HepG2 (cell line): Measurements from ENCODE around the gene IRGM. TPM values are rescaled to one million over a fixed set of nuclear protein-coding genes. Genes with fewer than 3 reads are reported as not detected.

Experiments
- ATF1 ChIP-seq: IDR thresholded peaks from 2 replicates; pipeline ENCODE4 v1.6.1; 2016; ENCODE audit warnings: mild to moderate bottlenecking, control low read depth
- FOXA3 ChIP-seq: IDR thresholded peaks from 2 replicates; pipeline ENCODE4 v1.6.1; 2016; ENCODE audit warnings: missing genetic modification reagents, missing compliant biosample characterization
- GABPB1 ChIP-seq: IDR thresholded peaks from 2 replicates; pipeline ENCODE4 v1.6.1; 2016; ENCODE audit warnings: mild to moderate bottlenecking, missing genetic modification reagents, moderate library complexity, missing compliant biosample characterization
- JUNB ChIP-seq: sonication (generic); formaldehyde crosslinking; IDR thresholded peaks from 2 replicates; pipeline ENCODE4 v1.8.0; 2022; ENCODE audit warnings: missing genetic modification reagents, mild to moderate bottlenecking, borderline replicate concordance
- MED1 ChIP-seq: sonication (generic); formaldehyde crosslinking; IDR thresholded peaks from 2 replicates; pipeline ENCODE4 v1.4.0; 2020; ENCODE audit warnings: missing genetic modification reagents
- PHF5A ChIP-seq: IDR thresholded peaks from one replicate; pipeline ENCODE4 v1.6.1; 2018; ENCODE audit warnings: low read depth, missing genetic modification reagents; ENCODE audit not compliant: unreplicated experiment
- REL ChIP-seq: sonication (generic); formaldehyde crosslinking; conservative IDR thresholded peaks from 2 replicates; pipeline ENCODE4 v1.8.0; 2022; ENCODE audit warnings: mild to moderate bottlenecking, missing genetic modification reagents, moderate library complexity
- RNF2 ChIP-seq: fragments of 450-650 bp; conservative IDR thresholded peaks from 2 replicates; pipeline ENCODE4 v1.6.1; 2016; ENCODE audit warnings: low read depth
- ZMYM4 ChIP-seq: sonication (generic); formaldehyde crosslinking; IDR thresholded peaks from 2 replicates; pipeline ENCODE4 v1.8.1; 2023; ENCODE audit warnings: mild to moderate bottlenecking, missing genetic modification reagents
- ZNF235 ChIP-seq: sonication (generic); formaldehyde crosslinking; IDR thresholded peaks from 2 replicates; pipeline ENCODE4 v1.8.1; 2023; ENCODE audit warnings: mild to moderate bottlenecking, missing genetic modification reagents, borderline replicate concordance
- ZNF34 ChIP-seq: sonication (generic); formaldehyde crosslinking; IDR thresholded peaks from 2 replicates; pipeline ENCODE4 v1.4.0; 2020; ENCODE audit warnings: mild to moderate bottlenecking, missing genetic modification reagents, borderline replicate concordance
- ZNF782 ChIP-seq: sonication (generic); formaldehyde crosslinking; IDR thresholded peaks from 2 replicates; pipeline ENCODE4 v1.4.0; 2020; ENCODE audit warnings: missing genetic modification reagents, mild to moderate bottlenecking, borderline replicate concordance
- ZSCAN21 ChIP-seq: sonication (generic); formaldehyde crosslinking; IDR thresholded peaks from 2 replicates; pipeline ENCODE4 v1.8.0; 2022; ENCODE audit warnings: mild to moderate bottlenecking, missing genetic modification reagents, moderate library complexity, borderline replicate concordance
- ZSCAN29 ChIP-seq: sonication (generic); formaldehyde crosslinking; conservative IDR thresholded peaks from 2 replicates; pipeline ENCODE4 v1.4.0; 2020; ENCODE audit warnings: mild to moderate bottlenecking, missing genetic modification reagents
- polyA plus RNA-seq, 8 experiments: library from polyadenylated mRNA; depleted of rRNA in 3 of 8; stranded (reverse) in 7 of 8; unstranded in 1 of 8; fragments of >200 nt; fragmentation: Illumina TruSeq in 4 of 8; extraction: Trizol in 4 of 8; gene quantifications; 2 replicates each; pipeline versions ENCODE4 v1.2.1 to v1.2.3, GENCODE V29; 2011 to 2016; ENCODE audit warnings: low read depth in 4 of 8, missing spikeins in 1 of 8, mixed read lengths in 1 of 8; ENCODE audit not compliant: insufficient read depth in 1 of 8
- total RNA-seq, 5 experiments: library from RNA; depleted of rRNA; stranded (reverse); fragments of >200 nt; fragmentation: Illumina TruSeq; extraction: Trizol; gene quantifications; 2 replicates each; pipeline ENCODE4 v1.2.3, GENCODE V29; 2016; ENCODE audit warnings: low read depth in 1 of 5
- TF ChIP-seq, protein P1 (sequence below): sonication (generic); formaldehyde crosslinking; IDR thresholded peaks from 2 replicates; pipeline ENCODE4 v1.4.0; 2020; ENCODE audit warnings: missing genetic modification reagents
- TF ChIP-seq, protein P2 (sequence below): sonication (generic); formaldehyde crosslinking; IDR thresholded peaks from 2 replicates; pipeline ENCODE4 v1.5.0; 2020; ENCODE audit warnings: missing genetic modification reagents, mild to moderate bottlenecking, borderline replicate concordance
- TF ChIP-seq, protein P3 (sequence below): sonication (generic); formaldehyde crosslinking; IDR thresholded peaks from 2 replicates; pipeline ENCODE4 v1.4.0; 2020; ENCODE audit warnings: missing genetic modification reagents, borderline replicate concordance
- TF ChIP-seq, protein P4 (sequence below): IDR thresholded peaks from 2 replicates; pipeline ENCODE4 v1.6.1; 2016; ENCODE audit warnings: low read depth
- TF ChIP-seq, protein P5 (sequence below): sonication (generic); formaldehyde crosslinking; IDR thresholded peaks from 2 replicates; pipeline ENCODE4 v1.8.0; 2022; ENCODE audit warnings: mild to moderate bottlenecking, missing genetic modification reagents, moderate library complexity

The IRGM gene
- total and polyA plus RNA-seq, 2 of the 13 experiments (the other 11 are each of a cell fraction or from before 2014, with no cell fraction given) = not detected

DNA sequence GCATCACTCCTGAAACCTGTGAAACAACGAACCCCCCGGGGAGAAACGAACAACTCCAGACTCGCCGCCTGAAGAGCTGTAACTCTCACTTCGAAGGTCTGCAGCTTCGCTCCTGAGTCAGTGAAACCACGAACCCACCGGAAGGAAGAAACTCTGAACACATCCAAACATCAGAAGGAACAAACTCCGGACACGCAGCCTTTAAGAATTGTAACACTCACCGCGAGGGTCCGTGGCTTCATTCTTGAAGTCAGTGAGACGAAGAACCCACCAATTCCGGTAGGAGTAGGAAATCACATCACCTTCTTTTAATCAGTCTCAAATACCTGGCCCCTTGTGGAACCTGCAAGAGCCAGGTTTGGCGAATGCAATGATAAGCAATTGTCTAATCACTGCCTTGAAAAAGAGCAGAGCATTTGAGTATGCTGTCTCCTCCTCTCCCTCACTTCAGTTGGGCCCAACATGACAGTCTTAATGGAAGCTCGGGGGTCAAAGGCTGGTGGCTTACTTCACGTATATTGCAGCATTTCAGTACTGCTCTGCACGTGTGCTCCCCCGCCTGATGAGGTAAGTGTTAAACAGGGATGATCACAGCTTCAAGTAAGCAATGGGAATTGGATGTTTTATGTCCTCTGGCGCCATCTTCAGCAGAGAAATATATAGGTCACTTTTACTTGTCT is 473 bp downstream of the IRGM start (continued):
- TF ChIP-seq ATF1 (CRISPR knock-in tag) (no peak), ZNF34 (no peak), ZNF235 (CRISPR knock-in tag) (no peak), JUNB (no peak), REL (no peak), RNF2 (no peak; the same call in 1 of the 2 replicates), ZSCAN29 (CRISPR knock-in tag) (no peak), FOXA3 (peak; percentile 58), PHF5A (no peak), ZMYM4 (peak; percentile 44; the same call in 1 of the 2 replicates), ZNF782 (CRISPR knock-in tag) (no peak), MED1 (no peak), GABPB1 (CRISPR knock-in tag) (no peak), ZSCAN21 (CRISPR knock-in tag) (no peak)
- TF ChIP-seq, protein P1, sequence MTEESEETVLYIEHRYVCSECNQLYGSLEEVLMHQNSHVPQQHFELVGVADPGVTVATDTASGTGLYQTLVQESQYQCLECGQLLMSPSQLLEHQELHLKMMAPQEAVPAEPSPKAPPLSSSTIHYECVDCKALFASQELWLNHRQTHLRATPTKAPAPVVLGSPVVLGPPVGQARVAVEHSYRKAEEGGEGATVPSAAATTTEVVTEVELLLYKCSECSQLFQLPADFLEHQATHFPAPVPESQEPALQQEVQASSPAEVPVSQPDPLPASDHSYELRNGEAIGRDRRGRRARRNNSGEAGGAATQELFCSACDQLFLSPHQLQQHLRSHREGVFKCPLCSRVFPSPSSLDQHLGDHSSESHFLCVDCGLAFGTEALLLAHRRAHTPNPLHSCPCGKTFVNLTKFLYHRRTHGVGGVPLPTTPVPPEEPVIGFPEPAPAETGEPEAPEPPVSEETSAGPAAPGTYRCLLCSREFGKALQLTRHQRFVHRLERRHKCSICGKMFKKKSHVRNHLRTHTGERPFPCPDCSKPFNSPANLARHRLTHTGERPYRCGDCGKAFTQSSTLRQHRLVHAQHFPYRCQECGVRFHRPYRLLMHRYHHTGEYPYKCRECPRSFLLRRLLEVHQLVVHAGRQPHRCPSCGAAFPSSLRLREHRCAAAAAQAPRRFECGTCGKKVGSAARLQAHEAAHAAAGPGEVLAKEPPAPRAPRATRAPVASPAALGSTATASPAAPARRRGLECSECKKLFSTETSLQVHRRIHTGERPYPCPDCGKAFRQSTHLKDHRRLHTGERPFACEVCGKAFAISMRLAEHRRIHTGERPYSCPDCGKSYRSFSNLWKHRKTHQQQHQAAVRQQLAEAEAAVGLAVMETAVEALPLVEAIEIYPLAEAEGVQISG (CRISPR knock-in tag) = no peak
- TF ChIP-seq, protein P2, sequence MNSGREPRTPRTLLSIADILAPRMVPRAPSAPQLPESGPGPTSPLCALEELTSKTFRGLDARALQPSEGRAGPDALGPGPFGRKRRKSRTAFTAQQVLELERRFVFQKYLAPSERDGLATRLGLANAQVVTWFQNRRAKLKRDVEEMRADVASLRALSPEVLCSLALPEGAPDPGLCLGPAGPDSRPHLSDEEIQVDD (CRISPR knock-in tag) = no peak
- TF ChIP-seq, protein P3, sequence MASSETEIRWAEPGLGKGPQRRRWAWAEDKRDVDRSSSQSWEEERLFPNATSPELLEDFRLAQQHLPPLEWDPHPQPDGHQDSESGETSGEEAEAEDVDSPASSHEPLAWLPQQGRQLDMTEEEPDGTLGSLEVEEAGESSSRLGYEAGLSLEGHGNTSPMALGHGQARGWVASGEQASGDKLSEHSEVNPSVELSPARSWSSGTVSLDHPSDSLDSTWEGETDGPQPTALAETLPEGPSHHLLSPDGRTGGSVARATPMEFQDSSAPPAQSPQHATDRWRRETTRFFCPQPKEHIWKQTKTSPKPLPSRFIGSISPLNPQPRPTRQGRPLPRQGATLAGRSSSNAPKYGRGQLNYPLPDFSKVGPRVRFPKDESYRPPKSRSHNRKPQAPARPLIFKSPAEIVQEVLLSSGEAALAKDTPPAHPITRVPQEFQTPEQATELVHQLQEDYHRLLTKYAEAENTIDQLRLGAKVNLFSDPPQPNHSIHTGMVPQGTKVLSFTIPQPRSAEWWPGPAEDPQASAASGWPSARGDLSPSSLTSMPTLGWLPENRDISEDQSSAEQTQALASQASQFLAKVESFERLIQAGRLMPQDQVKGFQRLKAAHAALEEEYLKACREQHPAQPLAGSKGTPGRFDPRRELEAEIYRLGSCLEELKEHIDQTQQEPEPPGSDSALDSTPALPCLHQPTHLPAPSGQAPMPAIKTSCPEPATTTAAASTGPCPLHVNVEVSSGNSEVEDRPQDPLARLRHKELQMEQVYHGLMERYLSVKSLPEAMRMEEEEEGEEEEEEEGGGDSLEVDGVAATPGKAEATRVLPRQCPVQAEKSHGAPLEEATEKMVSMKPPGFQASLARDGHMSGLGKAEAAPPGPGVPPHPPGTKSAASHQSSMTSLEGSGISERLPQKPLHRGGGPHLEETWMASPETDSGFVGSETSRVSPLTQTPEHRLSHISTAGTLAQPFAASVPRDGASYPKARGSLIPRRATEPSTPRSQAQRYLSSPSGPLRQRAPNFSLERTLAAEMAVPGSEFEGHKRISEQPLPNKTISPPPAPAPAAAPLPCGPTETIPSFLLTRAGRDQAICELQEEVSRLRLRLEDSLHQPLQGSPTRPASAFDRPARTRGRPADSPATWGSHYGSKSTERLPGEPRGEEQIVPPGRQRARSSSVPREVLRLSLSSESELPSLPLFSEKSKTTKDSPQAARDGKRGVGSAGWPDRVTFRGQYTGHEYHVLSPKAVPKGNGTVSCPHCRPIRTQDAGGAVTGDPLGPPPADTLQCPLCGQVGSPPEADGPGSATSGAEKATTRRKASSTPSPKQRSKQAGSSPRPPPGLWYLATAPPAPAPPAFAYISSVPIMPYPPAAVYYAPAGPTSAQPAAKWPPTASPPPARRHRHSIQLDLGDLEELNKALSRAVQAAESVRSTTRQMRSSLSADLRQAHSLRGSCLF (CRISPR knock-in tag) = no peak
- TF ChIP-seq, protein P4, sequence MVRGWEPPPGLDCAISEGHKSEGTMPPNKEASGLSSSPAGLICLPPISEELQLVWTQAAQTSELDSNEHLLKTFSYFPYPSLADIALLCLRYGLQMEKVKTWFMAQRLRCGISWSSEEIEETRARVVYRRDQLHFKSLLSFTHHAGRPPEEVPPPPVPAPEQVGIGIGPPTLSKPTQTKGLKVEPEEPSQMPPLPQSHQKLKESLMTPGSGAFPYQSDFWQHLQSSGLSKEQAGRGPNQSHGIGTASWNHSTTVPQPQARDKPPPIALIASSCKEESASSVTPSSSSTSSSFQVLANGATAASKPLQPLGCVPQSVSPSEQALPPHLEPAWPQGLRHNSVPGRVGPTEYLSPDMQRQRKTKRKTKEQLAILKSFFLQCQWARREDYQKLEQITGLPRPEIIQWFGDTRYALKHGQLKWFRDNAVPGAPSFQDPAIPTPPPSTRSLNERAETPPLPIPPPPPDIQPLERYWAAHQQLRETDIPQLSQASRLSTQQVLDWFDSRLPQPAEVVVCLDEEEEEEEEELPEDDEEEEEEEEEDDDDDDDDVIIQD (CRISPR knock-in tag) = no peak
- TF ChIP-seq, protein P5, sequence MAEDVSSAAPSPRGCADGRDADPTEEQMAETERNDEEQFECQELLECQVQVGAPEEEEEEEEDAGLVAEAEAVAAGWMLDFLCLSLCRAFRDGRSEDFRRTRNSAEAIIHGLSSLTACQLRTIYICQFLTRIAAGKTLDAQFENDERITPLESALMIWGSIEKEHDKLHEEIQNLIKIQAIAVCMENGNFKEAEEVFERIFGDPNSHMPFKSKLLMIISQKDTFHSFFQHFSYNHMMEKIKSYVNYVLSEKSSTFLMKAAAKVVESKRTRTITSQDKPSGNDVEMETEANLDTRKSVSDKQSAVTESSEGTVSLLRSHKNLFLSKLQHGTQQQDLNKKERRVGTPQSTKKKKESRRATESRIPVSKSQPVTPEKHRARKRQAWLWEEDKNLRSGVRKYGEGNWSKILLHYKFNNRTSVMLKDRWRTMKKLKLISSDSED (CRISPR knock-in tag) = no peak
